ENCODE results near the gene FAM3A. TPM values are rescaled to one million over a fixed set of nuclear protein-coding genes. Genes with fewer than 3 reads are reported as not detected.
"Not testable (repeated sequence)": the region's sequence is repeated elsewhere in the genome, so short reads cannot be mapped to it uniquely, and the experiment has no call there.

FAM3A gene
- total and polyA plus RNA-seq, 2 of the 8 experiments (the other 6 are each of a cell fraction or from before 2014, with no cell fraction given): 16.2 to 18.6 TPM

- WGBS, 2 experiments (ENCODE audit: extremely low coverage in 1 of 2, insufficient coverage in 1 of 2, insufficient read length in 1 of 2, insufficient replicate concordance in 2 of 2, low coverage in 1 of 2, low lambda C conversion rate in 2 of 2, missing lambda C conversion rate in 1 of 2): 90% methylated on average over 4 of the region's 18 CpGs; no CpG with 5 or more reads in 1 of the 2 experiments
- H4K20me1 ChIP-seq (replicated peaks in 1 of 2; ENCODE audit: control insufficient read depth in 1 of 2, insufficient read depth in 2 of 2, low read length in 2 of 2); H2AFZ ChIP-seq (ENCODE audit: low read length); H3K79me1 ChIP-seq (ENCODE audit: low read depth, low read length); H4K8ac ChIP-seq (ENCODE audit: extremely low read depth, insufficient read depth, low read length); FAIRE-seq; H2BK12ac ChIP-seq (ENCODE audit: low read depth, low read length); H3K56ac ChIP-seq (replicated peaks; ENCODE audit: insufficient read length, low read depth, low read length); H3K14ac ChIP-seq (ENCODE audit: insufficient read length); H3K4me3 ChIP-seq (ENCODE audit: extremely low read depth in 1 of 4, insufficient read depth in 2 of 4, low read depth in 3 of 4, low read length in 4 of 4); DNase-seq (ENCODE audit: low read depth in 1 of 2, low spot score in 2 of 2); H3K27me3 ChIP-seq (replicated peaks in 1 of 4; ENCODE audit: control insufficient read depth in 3 of 4, extremely low read depth in 1 of 4, insufficient read depth in 3 of 4, low read length in 3 of 4); H3K9ac ChIP-seq (replicated peaks in 1 of 4; ENCODE audit: extremely low read depth in 1 of 4, low read depth in 3 of 4, low read length in 3 of 4); H2BK120ac ChIP-seq (replicated peaks; ENCODE audit: low read depth, low read length); H3K4ac ChIP-seq (replicated peaks; ENCODE audit: insufficient read length, low read depth, low read length); H3K27ac ChIP-seq (ENCODE audit: low read depth, low read length); H3K23ac ChIP-seq (ENCODE audit: insufficient read length); H3K18ac ChIP-seq (ENCODE audit: extremely low read depth, low read length); H2BK20ac ChIP-seq (ENCODE audit: low read length); H3K4me2 ChIP-seq (ENCODE audit: insufficient read depth in 1 of 2, low read depth in 2 of 2, low read length in 2 of 2); H3K23me2 ChIP-seq (ENCODE audit: low read depth, low read length); H2AK5ac ChIP-seq (ENCODE audit: low read depth, low read length); H3K9me3 ChIP-seq (ENCODE audit: insufficient read depth in 2 of 2, low read depth in 1 of 2, low read length in 1 of 2); H2BK15ac ChIP-seq (ENCODE audit: low read length); POLR2A ChIA-PET (ENCODE audit: partially characterized antibody); H4K5ac ChIP-seq (ENCODE audit: insufficient read length, low read depth, low read length); H3K4me1 ChIP-seq (replicated peaks in 1 of 4; ENCODE audit: control insufficient read depth in 3 of 4, insufficient read depth in 4 of 4, low read length in 3 of 4); H2BK5ac ChIP-seq (ENCODE audit: low read depth, low read length); H4K91ac ChIP-seq (replicated peaks; ENCODE audit: insufficient read length, low read length); H3K36me3 ChIP-seq (ENCODE audit: control insufficient read depth in 2 of 4, insufficient read depth in 4 of 4, low read length in 3 of 4); CTCF ChIA-PET (ENCODE audit: partially characterized antibody): not testable (repeated sequence)
- peaks cover 0 to 21% of the 10 kb centered on the region in 2 experiments; a peak in 2 of 4 replicates for H3K79me2 ChIP-seq (ENCODE audit: control insufficient read depth in 1 of 2, insufficient read depth in 2 of 2, low read length in 2 of 2)
Observed at GRCh38 chrX:154552112-154552806, 36.2 kb upstream of the FAM3A start.

All from H1 (cell line).